Parathyroid adenoma (tissue), 2 donors: ENCODE measurements around the gene PRKCE.

Experiments used
- H2AFZ ChIP-seq: fragments of 300-600 bp; sonication (generic); one replicate; pipeline ENCODE4 v1.7.0; 2017; ENCODE audit warnings: antibody characterized with exemption, mild to moderate bottlenecking
- H3K27ac ChIP-seq: fragments of 300-600 bp; sonication (generic); one replicate; pipeline ENCODE4 v1.7.0; 2017
- H3K27me3 ChIP-seq: fragments of 300-600 bp; sonication (generic); one replicate; pipeline ENCODE4 v1.7.0; 2017; ENCODE audit warnings: low read length; ENCODE audit not compliant: control insufficient read depth, insufficient read depth
- H3K36me3 ChIP-seq: fragments of 300-600 bp; sonication (generic); one replicate; pipeline ENCODE4 v1.7.0; 2017; ENCODE audit warnings: low read length; ENCODE audit not compliant: control insufficient read depth, insufficient read depth
- H3K4me1 ChIP-seq: fragments of 300-600 bp; sonication (generic); one replicate; pipeline ENCODE4 v1.7.0; 2017; ENCODE audit warnings: control low read depth
- H3K4me2 ChIP-seq: fragments of 300-600 bp; sonication (generic); one replicate; pipeline ENCODE4 v1.7.0; 2017; ENCODE audit warnings: low read length
- H3K4me3 ChIP-seq: fragments of 300-600 bp; sonication (generic); one replicate; pipeline ENCODE4 v1.7.0; 2017; ENCODE audit warnings: low read depth, low read length
- H3K79me2 ChIP-seq: fragments of 300-600 bp; sonication (generic); one replicate; pipeline ENCODE4 v1.7.0; 2017; ENCODE audit warnings: control low read depth
- H3K9ac ChIP-seq: fragments of 300-600 bp; sonication (generic); one replicate; pipeline ENCODE4 v1.7.0; 2017; ENCODE audit warnings: mild to moderate bottlenecking
- H3K9me3 ChIP-seq: fragments of 300-600 bp; sonication (generic); one replicate; pipeline ENCODE4 v1.7.0; 2017; ENCODE audit warnings: low read length; ENCODE audit not compliant: control insufficient read depth
- TF ChIP-seq, protein P1 (sequence below): fragments of 300-600 bp; sonication (generic); IDR thresholded peaks from one replicate; pipeline ENCODE4 v1.7.0; 2017; ENCODE audit warnings: antibody characterized with exemption, mild to moderate bottlenecking
- donor health status: primary hyperparathyroidism.

The PRKCE gene

GRCh38 chr2:45954233-45954850 is 302.9 kb downstream of the PRKCE start:
- Histone ChIP-seq H3K36me3 (no peaks in the 10 kb centered on the region), H3K27ac (no peak overlapping the region), H3K27me3 (no peaks in the 10 kb centered on the region), H3K4me1 (peaks cover 19% of the 10 kb centered on the region), H3K4me3 (no peak overlapping the region), H3K79me2 (peaks cover 6% of the 10 kb centered on the region), H3K9ac (no peak overlapping the region), H3K4me2 (no peak overlapping the region), H2AFZ (no peak overlapping the region), H3K9me3 (no peaks in the 10 kb centered on the region)
- TF ChIP-seq, protein P1, sequence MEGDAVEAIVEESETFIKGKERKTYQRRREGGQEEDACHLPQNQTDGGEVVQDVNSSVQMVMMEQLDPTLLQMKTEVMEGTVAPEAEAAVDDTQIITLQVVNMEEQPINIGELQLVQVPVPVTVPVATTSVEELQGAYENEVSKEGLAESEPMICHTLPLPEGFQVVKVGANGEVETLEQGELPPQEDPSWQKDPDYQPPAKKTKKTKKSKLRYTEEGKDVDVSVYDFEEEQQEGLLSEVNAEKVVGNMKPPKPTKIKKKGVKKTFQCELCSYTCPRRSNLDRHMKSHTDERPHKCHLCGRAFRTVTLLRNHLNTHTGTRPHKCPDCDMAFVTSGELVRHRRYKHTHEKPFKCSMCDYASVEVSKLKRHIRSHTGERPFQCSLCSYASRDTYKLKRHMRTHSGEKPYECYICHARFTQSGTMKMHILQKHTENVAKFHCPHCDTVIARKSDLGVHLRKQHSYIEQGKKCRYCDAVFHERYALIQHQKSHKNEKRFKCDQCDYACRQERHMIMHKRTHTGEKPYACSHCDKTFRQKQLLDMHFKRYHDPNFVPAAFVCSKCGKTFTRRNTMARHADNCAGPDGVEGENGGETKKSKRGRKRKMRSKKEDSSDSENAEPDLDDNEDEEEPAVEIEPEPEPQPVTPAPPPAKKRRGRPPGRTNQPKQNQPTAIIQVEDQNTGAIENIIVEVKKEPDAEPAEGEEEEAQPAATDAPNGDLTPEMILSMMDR = no peak

DNA sequence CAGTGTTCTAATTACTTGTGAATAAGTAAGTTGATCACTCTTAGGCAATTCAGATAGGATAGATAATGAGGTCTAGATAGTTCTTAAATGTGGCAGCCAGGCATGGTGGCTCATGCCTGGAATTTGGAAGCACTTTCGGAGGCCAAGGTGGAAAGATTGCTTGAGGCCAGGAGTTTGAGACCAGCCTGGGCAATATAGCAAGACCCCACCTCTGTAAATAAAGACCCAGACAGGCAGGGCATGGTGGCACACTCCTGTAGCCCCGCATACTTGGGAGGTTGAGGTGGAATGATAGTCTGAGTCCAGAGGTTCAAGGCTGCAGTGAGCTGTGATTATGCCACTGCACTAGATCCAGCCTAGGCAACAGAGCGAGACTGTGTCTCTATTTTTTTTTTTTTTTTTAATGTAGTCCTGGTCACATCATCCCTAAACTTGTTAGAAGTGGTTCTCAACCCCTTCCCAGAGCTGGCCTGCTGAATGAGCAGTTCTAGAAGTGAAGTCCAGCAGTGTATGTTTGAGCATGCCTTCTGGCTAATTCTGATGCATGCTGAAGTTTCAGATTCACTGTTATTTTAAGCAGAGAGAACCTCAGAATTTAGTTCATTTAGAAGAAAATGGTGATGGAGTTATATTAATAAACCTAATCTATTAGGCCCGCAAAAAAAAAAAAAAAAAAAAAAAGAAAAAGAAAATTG is 306.2 kb downstream of the PRKCE start:
- H2AFZ ChIP-seq = no peak overlapping the region

GRCh38 chr2:45960057-45960863 is 308.8 kb downstream of the PRKCE start:
- Histone ChIP-seq H3K79me2 (peaks cover 23% of the 10 kb centered on the region), H3K4me2 (no peak overlapping the region), H2AFZ (no peak overlapping the region), H3K36me3 (no peaks in the 10 kb centered on the region), H3K4me1 (peaks cover 31% of the 10 kb centered on the region), H3K27me3 (no peaks in the 10 kb centered on the region), H3K9ac (no peak overlapping the region), H3K27ac (no peak overlapping the region), H3K4me3 (no peak overlapping the region), H3K9me3 (no peaks in the 10 kb centered on the region)
- TF ChIP-seq, protein P1 = no peak

More for the DNA sequence above, 306.2 kb downstream of the PRKCE start:
- peaks cover 23% of the 10 kb centered on the region for H3K79me2 ChIP-seq
- H3K9ac ChIP-seq = no peak overlapping the region
- no peaks in the 10 kb centered on the region for H3K36me3 ChIP-seq
- TF ChIP-seq, protein P1 = no peak
- no peaks in the 10 kb centered on the region for H3K9me3 ChIP-seq
- H3K4me1 ChIP-seq = peaks cover 14% of the 10 kb centered on the region
- H3K4me2 ChIP-seq = no peak overlapping the region
- H3K27me3 ChIP-seq = no peaks in the 10 kb centered on the region
- no peak overlapping the region for H3K4me3 ChIP-seq
- no peak overlapping the region for H3K27ac ChIP-seq

GRCh38 chr2:45962177-45962921 is 310.9 kb downstream of the PRKCE start:
- no peaks in the 10 kb centered on the region for H3K9me3 ChIP-seq
- H2AFZ ChIP-seq = no peak overlapping the region
- no peak overlapping the region for H3K4me3 ChIP-seq
- TF ChIP-seq, protein P1 = no peak
- H3K36me3 ChIP-seq = no peaks in the 10 kb centered on the region
- H3K4me2 ChIP-seq = no peak overlapping the region
- H3K27ac ChIP-seq = no peak overlapping the region
- H3K27me3 ChIP-seq = no peaks in the 10 kb centered on the region
- peaks cover 37% of the 10 kb centered on the region for H3K4me1 ChIP-seq
- H3K79me2 ChIP-seq = peaks cover 23% of the 10 kb centered on the region
- no peak overlapping the region for H3K9ac ChIP-seq
